ENCODE measurements around the gene AMN1.
"Not testable (repeated sequence)": the region's sequence is repeated elsewhere in the genome, so short reads cannot be mapped to it uniquely, and the experiment has no call there.

Gene AMN1

GRCh38 chr12:31732926-31733548 is 4.2 kb upstream of the AMN1 start:
- DNase-seq (ENCODE audit: low spot score): peak; percentile 96

GRCh38 chr12:31731203-31731602 is 2.4 kb upstream of the AMN1 start:
- not testable (repeated sequence) for DNase-seq (ENCODE audit: low spot score)

GRCh38 chr12:31729705-31730104 is 884 bp upstream of the AMN1 start:
- no peak for DNase-seq (ENCODE audit: low spot score)

GRCh38 chr12:31728289-31728916 is 418 bp downstream of the AMN1 start:
- DNase-seq (ENCODE audit: low spot score): no peak

- no peak for DNase-seq (ENCODE audit: low spot score)
Observed at GRCh38 chr12:31727192-31727591, 1.6 kb downstream of the AMN1 start.

- DNase-seq (ENCODE audit: low spot score): no peak
Observed at GRCh38 chr12:31726575-31726974, 2.2 kb downstream of the AMN1 start.

GRCh38 chr12:31724557-31724956 is 4.3 kb downstream of the AMN1 start:
- no peak for DNase-seq (ENCODE audit: low spot score)

GRCh38 chr12:31722580-31722979 is 6.2 kb downstream of the AMN1 start:
- no peak for DNase-seq (ENCODE audit: low spot score)

GRCh38 chr12:31718542-31719198 is 10.2 kb downstream of the AMN1 start:
- not testable (repeated sequence) for DNase-seq (ENCODE audit: low spot score)

GRCh38 chr12:31716998-31717397 is 11.8 kb downstream of the AMN1 start:
- DNase-seq (ENCODE audit: low spot score): not testable (repeated sequence)

GRCh38 chr12:31715283-31715825 is 13.5 kb downstream of the AMN1 start:
- DNase-seq (ENCODE audit: low spot score): no peak

GRCh38 chr12:31714406-31715271 is 14.2 kb downstream of the AMN1 start:
- no peak for DNase-seq (ENCODE audit: low spot score)

- DNase-seq (ENCODE audit: low spot score): no peak
Observed at GRCh38 chr12:31712877-31713276, 15.9 kb downstream of the AMN1 start.

GRCh38 chr12:31710021-31710818 is 18.6 kb downstream of the AMN1 start:
- no peak for DNase-seq (ENCODE audit: low spot score)

- not testable (repeated sequence) for DNase-seq (ENCODE audit: low spot score)
Observed at GRCh38 chr12:31708118-31708517, 20.7 kb downstream of the AMN1 start.

- DNase-seq (ENCODE audit: low spot score): no peak
Observed at GRCh38 chr12:31705621-31706020, 23.2 kb downstream of the AMN1 start.

- DNase-seq (ENCODE audit: low spot score): no peak
Observed at GRCh38 chr12:31702047-31702446, 26.8 kb downstream of the AMN1 start.

GRCh38 chr12:31689921-31690320 is 38.9 kb downstream of the AMN1 start:
- not testable (repeated sequence) for DNase-seq (ENCODE audit: low spot score)

- DNase-seq (ENCODE audit: low spot score): no peak
Observed at GRCh38 chr12:31687101-31687527, 41.7 kb downstream of the AMN1 start.

- no peak for DNase-seq (ENCODE audit: low spot score)
Observed at GRCh38 chr12:31685801-31686200, 43.0 kb downstream of the AMN1 start.
